ENCODE results near the gene KIAA1549.

Gene KIAA1549

DNA sequence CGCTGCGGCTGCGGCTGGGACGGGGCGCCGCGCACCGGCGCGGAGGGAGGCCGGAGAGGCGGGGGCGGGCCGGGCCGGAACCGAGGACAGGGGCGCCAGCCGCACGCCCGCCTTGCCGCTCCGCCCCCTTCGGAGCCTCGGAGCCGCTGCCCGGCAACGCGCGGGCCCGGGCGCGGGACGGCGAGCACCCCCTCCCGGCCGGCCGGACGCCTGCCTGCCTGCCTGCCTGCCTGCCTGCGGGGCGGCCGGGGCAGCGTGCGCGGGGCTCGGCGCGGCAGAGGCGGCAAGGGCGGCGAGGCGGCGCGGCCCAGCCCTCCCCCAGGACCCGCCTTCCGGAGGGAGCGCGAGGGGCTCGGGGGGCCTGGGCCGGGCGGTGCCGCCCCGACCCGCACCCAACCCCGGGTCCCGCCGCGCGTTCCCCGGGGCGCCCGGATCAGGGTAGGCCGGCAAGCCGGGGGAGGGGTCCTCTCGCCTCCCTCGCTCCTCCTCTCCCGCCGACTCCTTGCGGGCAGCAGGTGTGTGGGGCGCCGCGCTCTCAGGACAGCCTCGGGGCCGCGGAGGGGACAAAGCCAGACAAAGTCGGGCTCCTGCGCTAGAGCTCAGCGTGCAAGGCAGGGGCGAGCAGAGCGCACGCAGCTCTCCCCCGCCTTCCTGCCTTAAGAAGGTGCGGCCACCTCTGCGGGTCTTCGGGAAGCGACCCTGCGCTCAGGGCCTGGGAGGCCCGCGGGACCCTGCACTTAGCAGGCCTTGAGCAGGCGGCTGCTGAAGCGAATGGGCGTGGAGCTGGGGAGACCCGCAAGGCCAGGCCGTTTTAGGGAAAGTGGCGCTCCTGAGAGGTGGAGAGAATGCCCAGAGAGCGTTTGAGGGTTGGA is at the start of gene KIAA1549:
KIAA1549 (minus strand) TSS at position 58 of the 872 bp plus-strand sequence. CDS start 120 bp downstream, outside the sequence.
- H3K9me3 ChIP-seq (ENCODE audit: control insufficient read depth, insufficient read depth, low read depth, low read length): no peaks in the 10 kb centered on the region
- POLR2A ChIA-PET: no interaction called here
- peak within 1 kb of the TSS; percentile 67 for H3K4me3 ChIP-seq (ENCODE audit: low read depth, low read length)
- no peaks in the 10 kb centered on the region for H3K4me1 ChIP-seq (ENCODE audit: control insufficient read depth, insufficient read depth, low read length)
- no peaks in the 10 kb centered on the region for H3K36me3 ChIP-seq (ENCODE audit: control insufficient read depth in 2 of 2, insufficient read depth in 1 of 2, low read length in 2 of 2)
- CTCF ChIA-PET: interaction anchor here (0.7 to 1.6 kb wide), 3 partner anchors 56 to 1165 kb away, joined by 3 to 7 read pairs (median 3); no protein-coding TSS in a partner anchor
- peak within 1 kb of the TSS; percentile 71; the same call in 1 of the 2 replicates for H3K27ac ChIP-seq (ENCODE audit: extremely low read depth, low read depth, low read length)
- TF ChIP-seq KLF8 (tag by site-specific recombination; IDR thresholded peaks at IDR 0.05) (no peak), ZNF600 (tag by site-specific recombination; IDR thresholded peaks at IDR 0.05) (peak; percentile 57; the same call in 1 of the 2 replicates), ZNF623 (tag by site-specific recombination; IDR thresholded peaks at IDR 0.05) (no peak), ZBTB8A (tag by site-specific recombination; IDR thresholded peaks at IDR 0.05) (peak; percentile 84), SCRT2 (tag by site-specific recombination; IDR thresholded peaks at IDR 0.05) (peak; percentile 57; the same call in 1 of the 2 replicates), ZNF292 (tag by site-specific recombination; IDR thresholded peaks at IDR 0.05; ENCODE audit: borderline replicate concordance, low read depth) (no peak), ZNF426 (tag by site-specific recombination; IDR thresholded peaks at IDR 0.05) (no peak), ZNF843 (tag by site-specific recombination; IDR thresholded peaks at IDR 0.05) (no peak), ZNF423 (tag by site-specific recombination; IDR thresholded peaks at IDR 0.05) (0 out of 2 replicates have a peak, but pooled peaks have one; percentile 22), GFI1B (tag by site-specific recombination; IDR thresholded peaks at IDR 0.05) (no peak), ZIC2 (tag by site-specific recombination; IDR thresholded peaks at IDR 0.05) (peak; percentile 44), ZNF404 (tag by site-specific recombination; IDR thresholded peaks at IDR 0.05) (no peak), GLIS2 (tag by site-specific recombination; IDR thresholded peaks at IDR 0.05) (peak; percentile 70), ZFP69B (tag by site-specific recombination; IDR thresholded peaks at IDR 0.05) (no peak), KLF16 (tag by site-specific recombination; IDR thresholded peaks at IDR 0.05) (0 out of 2 replicates have a peak, but pooled peaks have one; percentile 50), ZNF112 (tag by site-specific recombination; IDR thresholded peaks at IDR 0.05) (no peak), ZNF48 (tag by site-specific recombination; IDR thresholded peaks at IDR 0.05) (no peak), ZNF23 (tag by site-specific recombination; IDR thresholded peaks at IDR 0.05; ENCODE audit: borderline replicate concordance) (no peak), ZNF561 (tag by site-specific recombination; IDR thresholded peaks at IDR 0.05; ENCODE audit: borderline replicate concordance) (peak; percentile 56; the same call in 1 of the 2 replicates), ZBTB17 (tag by site-specific recombination; IDR thresholded peaks at IDR 0.05) (peak; percentile 44; the same call in 1 of the 2 replicates), ZNF280D (tag by site-specific recombination; IDR thresholded peaks at IDR 0.05) (no peak), KLF7 (tag by site-specific recombination; IDR thresholded peaks at IDR 0.05; ENCODE audit: borderline replicate concordance) (0 out of 2 replicates have a peak, but pooled peaks have one; percentile 16), PRDM1 (tag by site-specific recombination; IDR thresholded peaks at IDR 0.05) (no peak), ZNF157 (tag by site-specific recombination; IDR thresholded peaks at IDR 0.05) (no peak), KLF9 (tag by site-specific recombination; IDR thresholded peaks at IDR 0.05; ENCODE audit: low read depth) (peak; percentile 49), ZNF629 (tag by site-specific recombination; IDR thresholded peaks at IDR 0.05) (no peak), ZSCAN30 (tag by site-specific recombination; IDR thresholded peaks at IDR 0.05) (peak; percentile 6; the same call in 1 of the 2 replicates), GLI2 (tag by site-specific recombination; IDR thresholded peaks at IDR 0.05; ENCODE audit: borderline replicate concordance, low read depth) (no peak), ZNF558 (tag by site-specific recombination; IDR thresholded peaks at IDR 0.05) (no peak)
- TF ChIP-seq, protein P1, sequence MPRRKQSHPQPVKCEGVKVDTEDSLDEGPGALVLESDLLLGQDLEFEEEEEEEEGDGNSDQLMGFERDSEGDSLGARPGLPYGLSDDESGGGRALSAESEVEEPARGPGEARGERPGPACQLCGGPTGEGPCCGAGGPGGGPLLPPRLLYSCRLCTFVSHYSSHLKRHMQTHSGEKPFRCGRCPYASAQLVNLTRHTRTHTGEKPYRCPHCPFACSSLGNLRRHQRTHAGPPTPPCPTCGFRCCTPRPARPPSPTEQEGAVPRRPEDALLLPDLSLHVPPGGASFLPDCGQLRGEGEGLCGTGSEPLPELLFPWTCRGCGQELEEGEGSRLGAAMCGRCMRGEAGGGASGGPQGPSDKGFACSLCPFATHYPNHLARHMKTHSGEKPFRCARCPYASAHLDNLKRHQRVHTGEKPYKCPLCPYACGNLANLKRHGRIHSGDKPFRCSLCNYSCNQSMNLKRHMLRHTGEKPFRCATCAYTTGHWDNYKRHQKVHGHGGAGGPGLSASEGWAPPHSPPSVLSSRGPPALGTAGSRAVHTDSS (tag by site-specific recombination; IDR thresholded peaks at IDR 0.05): no peak
- TF ChIP-seq, protein P2, sequence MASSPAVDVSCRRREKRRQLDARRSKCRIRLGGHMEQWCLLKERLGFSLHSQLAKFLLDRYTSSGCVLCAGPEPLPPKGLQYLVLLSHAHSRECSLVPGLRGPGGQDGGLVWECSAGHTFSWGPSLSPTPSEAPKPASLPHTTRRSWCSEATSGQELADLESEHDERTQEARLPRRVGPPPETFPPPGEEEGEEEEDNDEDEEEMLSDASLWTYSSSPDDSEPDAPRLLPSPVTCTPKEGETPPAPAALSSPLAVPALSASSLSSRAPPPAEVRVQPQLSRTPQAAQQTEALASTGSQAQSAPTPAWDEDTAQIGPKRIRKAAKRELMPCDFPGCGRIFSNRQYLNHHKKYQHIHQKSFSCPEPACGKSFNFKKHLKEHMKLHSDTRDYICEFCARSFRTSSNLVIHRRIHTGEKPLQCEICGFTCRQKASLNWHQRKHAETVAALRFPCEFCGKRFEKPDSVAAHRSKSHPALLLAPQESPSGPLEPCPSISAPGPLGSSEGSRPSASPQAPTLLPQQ (tag by site-specific recombination; IDR thresholded peaks at IDR 0.05): no peak
- TF ChIP-seq, protein P3, sequence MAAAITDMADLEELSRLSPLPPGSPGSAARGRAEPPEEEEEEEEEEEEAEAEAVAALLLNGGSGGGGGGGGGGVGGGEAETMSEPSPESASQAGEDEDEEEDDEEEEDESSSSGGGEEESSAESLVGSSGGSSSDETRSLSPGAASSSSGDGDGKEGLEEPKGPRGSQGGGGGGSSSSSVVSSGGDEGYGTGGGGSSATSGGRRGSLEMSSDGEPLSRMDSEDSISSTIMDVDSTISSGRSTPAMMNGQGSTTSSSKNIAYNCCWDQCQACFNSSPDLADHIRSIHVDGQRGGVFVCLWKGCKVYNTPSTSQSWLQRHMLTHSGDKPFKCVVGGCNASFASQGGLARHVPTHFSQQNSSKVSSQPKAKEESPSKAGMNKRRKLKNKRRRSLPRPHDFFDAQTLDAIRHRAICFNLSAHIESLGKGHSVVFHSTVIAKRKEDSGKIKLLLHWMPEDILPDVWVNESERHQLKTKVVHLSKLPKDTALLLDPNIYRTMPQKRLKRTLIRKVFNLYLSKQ (tag by site-specific recombination; IDR thresholded peaks at IDR 0.05; ENCODE audit: borderline replicate concordance): no peak
